Astrocyte (in vitro differentiated cells and primary cell): ENCODE results near the gene SPTLC3. TPM values are rescaled to one million over a fixed set of nuclear protein-coding genes. Genes with fewer than 3 reads are reported as not detected.

Source experiments
- DNase-seq: peaks from one replicate; pipeline ENCODE4 v3.0.0-alpha.2; 2010; ENCODE audit warnings: low read depth
- FAIRE-seq: peaks from 2 replicates; lab custom pipeline; 2011; peaks lifted over from hg19 to GRCh38; lab: Jason Lieb, UNC
- H2AFZ ChIP-seq: 2 replicates; pipeline ENCODE4 v1.6.0; 2012; ENCODE audit warnings: low read depth, low read length, inconsistent platforms
- H3K27ac ChIP-seq: 2 replicates; pipeline ENCODE4 v1.5.1; 2011; ENCODE audit warnings: low read depth, low read length, inconsistent platforms
- H3K27me3 ChIP-seq: 2 replicates; pipeline ENCODE4 v1.6.0; 2011; ENCODE audit warnings: low read length, inconsistent platforms; ENCODE audit not compliant: insufficient read depth
- H3K36me3 ChIP-seq: 2 replicates; pipeline ENCODE4 v1.5.1; 2011; ENCODE audit warnings: low read length, inconsistent platforms; ENCODE audit not compliant: insufficient read depth
- H3K4me1 ChIP-seq: 2 replicates; pipeline ENCODE4 v1.5.1; 2011; ENCODE audit warnings: low read length, inconsistent platforms; ENCODE audit not compliant: insufficient read depth
- H3K4me2 ChIP-seq: 2 replicates; pipeline ENCODE4 v1.6.0; 2012; ENCODE audit warnings: low read length, inconsistent platforms
- H3K4me3 ChIP-seq: 2 replicates; pipeline ENCODE4 v1.5.1; 2011; ENCODE audit warnings: low read depth, mild to moderate bottlenecking, low read length, inconsistent platforms; ENCODE audit not compliant: insufficient read depth
- H3K79me2 ChIP-seq: 2 replicates; pipeline ENCODE4 v1.6.0; 2012; ENCODE audit warnings: mild to moderate bottlenecking, low read length, inconsistent platforms; ENCODE audit not compliant: insufficient read depth
- H3K9ac ChIP-seq: 2 replicates; pipeline ENCODE4 v1.6.0; 2012; ENCODE audit warnings: mild to moderate bottlenecking, low read length, inconsistent platforms
- H3K9me3 ChIP-seq: 2 replicates; pipeline ENCODE4 v1.5.1; 2012; ENCODE audit warnings: low read depth, mild to moderate bottlenecking, low read length, inconsistent platforms; ENCODE audit not compliant: insufficient read depth
- H4K20me1 ChIP-seq: 2 replicates; pipeline ENCODE4 v1.6.0; 2012; ENCODE audit warnings: low read length, inconsistent platforms; ENCODE audit not compliant: insufficient read depth
- H3K27ac Mint-ChIP-seq: one replicate; pipeline ENCODE4 v1.8.0; 2021; ENCODE audit warnings: mild to moderate bottlenecking, mixed read lengths; ENCODE audit not compliant: unreplicated experiment
- H3K27me3 Mint-ChIP-seq: one replicate; pipeline ENCODE4 v1.8.0; 2021; ENCODE audit warnings: low read depth, mixed read lengths; ENCODE audit not compliant: unreplicated experiment
- H3K36me3 Mint-ChIP-seq: one replicate; pipeline ENCODE4 v1.8.0; 2021; ENCODE audit warnings: low read depth, mixed read lengths; ENCODE audit not compliant: unreplicated experiment
- H3K4me1 Mint-ChIP-seq: one replicate; pipeline ENCODE4 v1.8.0; 2021; ENCODE audit warnings: low read depth, mixed read lengths; ENCODE audit not compliant: unreplicated experiment
- H3K4me3 Mint-ChIP-seq: one replicate; pipeline ENCODE4 v1.8.0; 2021; ENCODE audit warnings: mild to moderate bottlenecking, moderate library complexity, mixed read lengths; ENCODE audit not compliant: unreplicated experiment
- H3K9me3 Mint-ChIP-seq: one replicate; pipeline ENCODE4 v1.8.0; 2021; ENCODE audit warnings: mild to moderate bottlenecking, mixed read lengths; ENCODE audit not compliant: unreplicated experiment
- EZH2 ChIP-seq: IDR thresholded peaks from 2 replicates; pipeline ENCODE4 v1.6.1; 2012; ENCODE audit warnings: mild to moderate bottlenecking, low read length, inconsistent platforms; ENCODE audit not compliant: insufficient read depth
- total RNA-seq: library from RNA; stranded (reverse); gene quantifications from 2 replicates; pipeline ENCODE4 v1.2.1, GENCODE V29; 2021
- TF ChIP-seq, protein P1 (sequence below): IDR thresholded peaks from 2 replicates; pipeline ENCODE4 v1.5.1; 2011; ENCODE audit warnings: low read depth, mild to moderate bottlenecking, inconsistent platforms, low read length, moderate library complexity; ENCODE audit not compliant: insufficient read depth

The SPTLC3 gene
- total RNA-seq, 1 donor from 2014 or later = 5.7 TPM

DNA sequence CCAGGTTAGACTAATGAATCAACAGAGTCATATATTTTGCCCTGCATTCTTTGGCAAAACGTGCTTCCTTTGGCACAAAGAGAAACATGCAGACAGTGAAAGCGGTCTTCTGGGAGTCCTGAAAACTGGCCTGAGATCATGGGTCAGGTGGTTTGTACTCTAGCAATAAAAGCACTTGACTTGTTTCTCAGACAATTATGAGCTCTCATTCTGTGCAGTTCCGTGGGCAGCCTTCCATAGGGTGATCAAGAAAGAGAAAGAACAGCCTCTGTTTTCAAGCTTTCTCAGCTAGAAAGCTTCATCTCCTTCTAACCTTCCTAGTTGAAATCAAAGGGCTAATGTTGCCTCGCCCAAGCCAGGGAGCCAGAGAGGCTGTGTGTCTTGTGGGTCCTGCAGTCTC lies 149.6 kb downstream of the SPTLC3 start:
- H2AFZ ChIP-seq = no peak overlapping the region
- TF ChIP-seq, protein P1, sequence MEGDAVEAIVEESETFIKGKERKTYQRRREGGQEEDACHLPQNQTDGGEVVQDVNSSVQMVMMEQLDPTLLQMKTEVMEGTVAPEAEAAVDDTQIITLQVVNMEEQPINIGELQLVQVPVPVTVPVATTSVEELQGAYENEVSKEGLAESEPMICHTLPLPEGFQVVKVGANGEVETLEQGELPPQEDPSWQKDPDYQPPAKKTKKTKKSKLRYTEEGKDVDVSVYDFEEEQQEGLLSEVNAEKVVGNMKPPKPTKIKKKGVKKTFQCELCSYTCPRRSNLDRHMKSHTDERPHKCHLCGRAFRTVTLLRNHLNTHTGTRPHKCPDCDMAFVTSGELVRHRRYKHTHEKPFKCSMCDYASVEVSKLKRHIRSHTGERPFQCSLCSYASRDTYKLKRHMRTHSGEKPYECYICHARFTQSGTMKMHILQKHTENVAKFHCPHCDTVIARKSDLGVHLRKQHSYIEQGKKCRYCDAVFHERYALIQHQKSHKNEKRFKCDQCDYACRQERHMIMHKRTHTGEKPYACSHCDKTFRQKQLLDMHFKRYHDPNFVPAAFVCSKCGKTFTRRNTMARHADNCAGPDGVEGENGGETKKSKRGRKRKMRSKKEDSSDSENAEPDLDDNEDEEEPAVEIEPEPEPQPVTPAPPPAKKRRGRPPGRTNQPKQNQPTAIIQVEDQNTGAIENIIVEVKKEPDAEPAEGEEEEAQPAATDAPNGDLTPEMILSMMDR = no peak
- no peak for TF ChIP-seq EZH2
- H3K9ac ChIP-seq = no peak overlapping the region
- Mint-ChIP-seq H3K27me3 (peaks cover 13% of the 10 kb centered on the region), H3K4me1 (peaks cover 3% of the 10 kb centered on the region), H3K9me3 (no peaks in the 10 kb centered on the region), H3K27ac (no peak overlapping the region), H3K36me3 (no peaks in the 10 kb centered on the region), H3K4me3 (no peak overlapping the region)
- H3K27ac ChIP-seq = no peak overlapping the region
- no peak overlapping the region for H3K4me2 ChIP-seq
- no peak for FAIRE-seq
- no peaks in the 10 kb centered on the region for H3K36me3 ChIP-seq
- DNase-seq = no peak
- no peaks in the 10 kb centered on the region for H3K79me2 ChIP-seq
- no peaks in the 10 kb centered on the region for H3K4me1 ChIP-seq
- no peaks in the 10 kb centered on the region for H3K9me3 ChIP-seq
- no peaks in the 10 kb centered on the region for H3K27me3 ChIP-seq
- H3K4me3 ChIP-seq = no peak overlapping the region
- no peaks in the 10 kb centered on the region for H4K20me1 ChIP-seq

DNA sequence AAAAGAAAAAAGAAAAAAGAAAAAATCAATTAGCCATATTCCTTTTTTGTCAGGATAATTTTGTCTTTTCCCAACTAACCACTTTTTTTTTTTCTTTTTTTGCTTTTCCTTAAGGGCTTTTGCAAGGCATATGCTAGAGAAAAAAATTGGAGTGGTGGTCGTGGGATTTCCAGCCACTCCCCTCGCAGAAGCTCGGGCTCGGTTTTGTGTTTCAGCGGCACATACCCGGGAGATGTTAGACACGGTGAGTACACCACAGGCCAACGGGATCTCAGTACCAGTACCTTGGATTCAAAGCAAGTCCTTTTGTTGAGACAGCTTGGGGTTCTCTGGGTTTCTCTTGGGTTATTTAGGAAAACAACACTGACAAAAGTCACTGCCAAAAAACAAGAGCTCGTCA lies 151.1 kb downstream of the SPTLC3 start:
- Mint-ChIP-seq H3K4me3 (no peak overlapping the region), H3K27me3 (peaks cover 8% of the 10 kb centered on the region), H3K9me3 (no peaks in the 10 kb centered on the region), H3K4me1 (peaks cover 3% of the 10 kb centered on the region), H3K27ac (no peak overlapping the region), H3K36me3 (no peaks in the 10 kb centered on the region)
- H3K4me1 ChIP-seq = no peaks in the 10 kb centered on the region
- H4K20me1 ChIP-seq = no peaks in the 10 kb centered on the region
- FAIRE-seq (no peak), DNase-seq (no peak)
- no peak for TF ChIP-seq EZH2
- no peak overlapping the region for H3K9ac ChIP-seq
- H3K4me2 ChIP-seq = no peak overlapping the region
- no peak overlapping the region for H2AFZ ChIP-seq
- no peaks in the 10 kb centered on the region for H3K9me3 ChIP-seq
- H3K27me3 ChIP-seq = no peaks in the 10 kb centered on the region
- no peak overlapping the region for H3K4me3 ChIP-seq
- H3K27ac ChIP-seq = no peak overlapping the region
- H3K36me3 ChIP-seq = no peaks in the 10 kb centered on the region
- H3K79me2 ChIP-seq = no peaks in the 10 kb centered on the region

DNA sequence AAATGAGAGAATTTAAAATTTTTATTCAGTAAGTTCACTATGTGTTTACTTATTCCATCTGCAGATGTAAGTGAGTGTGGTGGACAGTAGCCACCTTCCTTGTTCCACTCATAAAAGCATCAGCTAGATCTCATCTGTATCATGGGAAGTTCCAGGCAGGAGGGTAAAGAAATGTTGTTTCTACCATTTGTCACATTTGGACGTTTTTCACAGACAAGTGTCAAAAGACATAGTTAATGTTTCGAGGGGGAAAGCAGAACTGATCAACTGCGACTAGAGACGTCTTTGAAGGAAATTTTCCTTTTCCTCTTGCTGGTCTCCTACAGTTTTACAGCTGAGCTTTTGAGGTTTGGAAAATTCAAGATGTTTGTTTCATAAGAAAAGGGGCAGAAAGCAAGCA lies 156.4 kb downstream of the SPTLC3 start:
- H3K27ac ChIP-seq = no peak overlapping the region
- Mint-ChIP-seq H3K27ac (no peak overlapping the region), H3K27me3 (peaks cover 3% of the 10 kb centered on the region), H3K4me3 (no peak overlapping the region), H3K36me3 (no peaks in the 10 kb centered on the region), H3K4me1 (no peaks in the 10 kb centered on the region), H3K9me3 (no peaks in the 10 kb centered on the region)
- FAIRE-seq = no peak
- no peak overlapping the region for H3K4me2 ChIP-seq
- H3K79me2 ChIP-seq = no peaks in the 10 kb centered on the region
- no peak for DNase-seq
- no peaks in the 10 kb centered on the region for H3K27me3 ChIP-seq
- no peak overlapping the region for H3K9ac ChIP-seq
- H3K9me3 ChIP-seq = no peaks in the 10 kb centered on the region
- H3K4me1 ChIP-seq = no peaks in the 10 kb centered on the region
- H3K4me3 ChIP-seq = no peak overlapping the region
- no peak for TF ChIP-seq EZH2
- TF ChIP-seq, protein P1 = no peak
- no peaks in the 10 kb centered on the region for H3K36me3 ChIP-seq
- no peak overlapping the region for H2AFZ ChIP-seq
- H4K20me1 ChIP-seq = no peaks in the 10 kb centered on the region
